ENCODE data around the gene CYTH1. TPM values are rescaled to one million over a fixed set of nuclear protein-coding genes. Genes with fewer than 3 reads are reported as not detected.
A peak's percentile ranks its signal among the peaks of the same experiment; 100 is the strongest.
"Not testable (repeated sequence)": the region's sequence is repeated elsewhere in the genome, so short reads cannot be mapped to it uniquely, and the experiment has no call there.

Gene CYTH1
- total RNA-seq, 1 experiment from 2014 or later, result 34.3 TPM

GRCh38 chr17:78780335-78780734 is 1.7 kb downstream of the CYTH1 start:
- DNase-seq (ENCODE audit: low read depth, low spot score) (no peak), ATAC-seq (no peak)
- TF ChIP-seq SP1 (IDR thresholded peaks at IDR 0.05; ENCODE audit: low read depth) (no peak), RAD21 (IDR thresholded peaks at IDR 0.05; ENCODE audit: low read depth) (no peak)
- Histone ChIP-seq H3K9me3 (ENCODE audit: control insufficient read depth in 1 of 2, insufficient read depth in 1 of 2, low read depth in 1 of 2, low read length in 2 of 2) (no peaks in the 10 kb centered on the region), H2AFZ (ENCODE audit: low read depth, low read length, poor library complexity, severe bottlenecking) (no peak overlapping the region), H3K4me3 (replicated peaks in 1 of 2; ENCODE audit: low read depth in 1 of 2, low read length in 2 of 2) (peak overlapping the region in 1 of 2 experiments; percentile 23; a peak in 1 of 4 replicates), H3K9ac (ENCODE audit: low read length) (no peak overlapping the region), H3K27ac (ENCODE audit: low read depth, low read length) (no peak overlapping the region), H4K20me1 (ENCODE audit: insufficient read depth) (no peaks in the 10 kb centered on the region), H3K36me3 (ENCODE audit: control insufficient read depth in 1 of 2, insufficient read depth in 2 of 2, low read length in 2 of 2) (no peaks in the 10 kb centered on the region; a peak in 1 of 4 replicates), H3K4me1 (ENCODE audit: control insufficient read depth in 1 of 2, insufficient read depth in 2 of 2, low read length in 2 of 2) (peaks cover 28 to 34% of the 10 kb centered on the region in 2 experiments), H3K9me2 (ENCODE audit: insufficient read depth) (no peaks in the 10 kb centered on the region), H3K27me3 (ENCODE audit: insufficient read depth, low read length) (no peaks in the 10 kb centered on the region), H3K4me2 (ENCODE audit: low read length) (peak overlapping the region; percentile 89), H3K79me2 (ENCODE audit: insufficient read depth, low read length) (peaks cover 52% of the 10 kb centered on the region)
- no TSS peak for BruUV-seq (replicated peaks)
- RAD21 ChIA-PET (ENCODE audit: low non-redundant PET in 1 of 2, low total read pairs in 2 of 2, uncharacterized antibody in 2 of 2, unreplicated experiment in 2 of 2), result no interaction called here
- POLR2A ChIA-PET, result no interaction called here
- CTCF ChIA-PET, result interaction anchor here (1.6 kb wide), 1 partner anchor 11 kb away, joined by 5 read pairs; no protein-coding TSS in a partner anchor
- intact Hi-C loops (cut with micrococcal nuclease), result no loop called here

DNA sequence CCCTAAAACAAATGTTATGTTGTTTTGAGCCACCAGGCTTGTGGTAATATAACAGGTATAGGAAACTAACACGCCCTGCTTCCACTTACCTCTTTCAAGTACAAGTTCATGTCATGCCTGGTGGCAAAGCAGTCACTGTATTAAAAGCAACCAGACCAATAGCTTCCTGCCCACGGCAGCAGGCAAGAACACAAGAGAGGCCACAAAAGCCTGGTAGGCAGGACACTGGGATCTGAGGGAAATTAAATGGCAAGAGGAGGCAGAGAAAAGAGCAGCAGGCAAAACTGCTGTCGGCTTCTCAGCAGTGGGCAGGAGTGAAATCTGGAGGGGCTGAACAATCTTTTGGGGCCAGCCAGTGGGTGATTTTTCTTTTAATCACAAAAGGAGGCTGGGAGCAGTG is 2.2 kb downstream of the CYTH1 start:
- intact Hi-C loops (cut with micrococcal nuclease), result no loop called here
- DNase-seq (ENCODE audit: low read depth, low spot score) (no peak), ATAC-seq (no peak)
- Histone ChIP-seq H3K79me2 (ENCODE audit: insufficient read depth, low read length) (peaks cover 57% of the 10 kb centered on the region), H3K4me2 (ENCODE audit: low read length) (peak overlapping the region; percentile 89), H3K36me3 (ENCODE audit: control insufficient read depth in 1 of 2, insufficient read depth in 2 of 2, low read length in 2 of 2) (no peaks in the 10 kb centered on the region; a peak in 1 of 4 replicates), H3K9me3 (ENCODE audit: control insufficient read depth in 1 of 2, insufficient read depth in 1 of 2, low read depth in 1 of 2, low read length in 2 of 2) (no peaks in the 10 kb centered on the region), H3K4me3 (replicated peaks in 1 of 2; ENCODE audit: low read depth in 1 of 2, low read length in 2 of 2) (no peak overlapping the region), H4K20me1 (ENCODE audit: insufficient read depth) (no peaks in the 10 kb centered on the region), H2AFZ (ENCODE audit: low read depth, low read length, poor library complexity, severe bottlenecking) (no peak overlapping the region), H3K27ac (ENCODE audit: low read depth, low read length) (no peak overlapping the region), H3K9ac (ENCODE audit: low read length) (no peak overlapping the region), H3K9me2 (ENCODE audit: insufficient read depth) (no peaks in the 10 kb centered on the region), H3K4me1 (ENCODE audit: control insufficient read depth in 1 of 2, insufficient read depth in 2 of 2, low read length in 2 of 2) (peaks cover 28 to 37% of the 10 kb centered on the region in 2 experiments), H3K27me3 (ENCODE audit: insufficient read depth, low read length) (no peaks in the 10 kb centered on the region)
- no TSS peak for BruUV-seq (replicated peaks)
- ChIA-PET CTCF (no interaction called here), RAD21 (ENCODE audit: low non-redundant PET in 1 of 2, low total read pairs in 2 of 2, uncharacterized antibody in 2 of 2, unreplicated experiment in 2 of 2) (no interaction called here), POLR2A (no interaction called here)
- TF ChIP-seq EGR1 (IDR thresholded peaks at IDR 0.05; ENCODE audit: low read depth) (no peak), CEBPB (IDR thresholded peaks at IDR 0.05; ENCODE audit: low read depth) (no peak), ZFX (IDR thresholded peaks at IDR 0.05) (no peak), CBX3 (IDR thresholded peaks at IDR 0.05; ENCODE audit: low read depth) (no peak), POLR2AphosphoS5 (IDR thresholded peaks at IDR 0.05; ENCODE audit: low read depth, low read length) (no peak), RAD21 (IDR thresholded peaks at IDR 0.05; ENCODE audit: low read depth) (no peak), EZH2 (IDR thresholded peaks at IDR 0.05) (no peak), TCF7L2 (IDR thresholded peaks at IDR 0.05; ENCODE audit: borderline replicate concordance, extremely low read depth, insufficient read depth, insufficient read length) (no peak)
- TF ChIP-seq, protein P1, sequence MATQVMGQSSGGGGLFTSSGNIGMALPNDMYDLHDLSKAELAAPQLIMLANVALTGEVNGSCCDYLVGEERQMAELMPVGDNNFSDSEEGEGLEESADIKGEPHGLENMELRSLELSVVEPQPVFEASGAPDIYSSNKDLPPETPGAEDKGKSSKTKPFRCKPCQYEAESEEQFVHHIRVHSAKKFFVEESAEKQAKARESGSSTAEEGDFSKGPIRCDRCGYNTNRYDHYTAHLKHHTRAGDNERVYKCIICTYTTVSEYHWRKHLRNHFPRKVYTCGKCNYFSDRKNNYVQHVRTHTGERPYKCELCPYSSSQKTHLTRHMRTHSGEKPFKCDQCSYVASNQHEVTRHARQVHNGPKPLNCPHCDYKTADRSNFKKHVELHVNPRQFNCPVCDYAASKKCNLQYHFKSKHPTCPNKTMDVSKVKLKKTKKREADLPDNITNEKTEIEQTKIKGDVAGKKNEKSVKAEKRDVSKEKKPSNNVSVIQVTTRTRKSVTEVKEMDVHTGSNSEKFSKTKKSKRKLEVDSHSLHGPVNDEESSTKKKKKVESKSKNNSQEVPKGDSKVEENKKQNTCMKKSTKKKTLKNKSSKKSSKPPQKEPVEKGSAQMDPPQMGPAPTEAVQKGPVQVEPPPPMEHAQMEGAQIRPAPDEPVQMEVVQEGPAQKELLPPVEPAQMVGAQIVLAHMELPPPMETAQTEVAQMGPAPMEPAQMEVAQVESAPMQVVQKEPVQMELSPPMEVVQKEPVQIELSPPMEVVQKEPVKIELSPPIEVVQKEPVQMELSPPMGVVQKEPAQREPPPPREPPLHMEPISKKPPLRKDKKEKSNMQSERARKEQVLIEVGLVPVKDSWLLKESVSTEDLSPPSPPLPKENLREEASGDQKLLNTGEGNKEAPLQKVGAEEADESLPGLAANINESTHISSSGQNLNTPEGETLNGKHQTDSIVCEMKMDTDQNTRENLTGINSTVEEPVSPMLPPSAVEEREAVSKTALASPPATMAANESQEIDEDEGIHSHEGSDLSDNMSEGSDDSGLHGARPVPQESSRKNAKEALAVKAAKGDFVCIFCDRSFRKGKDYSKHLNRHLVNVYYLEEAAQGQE (IDR thresholded peaks at IDR 0.05; ENCODE audit: low read depth), result no peak

- ATAC-seq; H3K9ac ChIP-seq (ENCODE audit: low read length); H3K4me3 ChIP-seq (replicated peaks in 1 of 2; ENCODE audit: low read depth in 1 of 2, low read length in 2 of 2); H2AFZ ChIP-seq (ENCODE audit: low read depth, low read length, poor library complexity, severe bottlenecking); CTCF ChIA-PET; DNase-seq (ENCODE audit: low read depth, low spot score); H3K27me3 ChIP-seq (ENCODE audit: insufficient read depth, low read length); intact Hi-C loops (cut with micrococcal nuclease); H4K20me1 ChIP-seq (ENCODE audit: insufficient read depth); POLR2A ChIA-PET; H3K36me3 ChIP-seq (ENCODE audit: control insufficient read depth in 1 of 2, insufficient read depth in 2 of 2, low read length in 2 of 2); BruUV-seq (replicated peaks); H3K9me2 ChIP-seq (ENCODE audit: insufficient read depth); RAD21 ChIA-PET (ENCODE audit: low non-redundant PET in 1 of 2, low total read pairs in 2 of 2, uncharacterized antibody in 2 of 2, unreplicated experiment in 2 of 2); H3K4me2 ChIP-seq (ENCODE audit: low read length); H3K9me3 ChIP-seq (ENCODE audit: control insufficient read depth in 1 of 2, insufficient read depth in 1 of 2, low read depth in 1 of 2, low read length in 2 of 2); H3K27ac ChIP-seq (ENCODE audit: low read depth, low read length): not testable (repeated sequence)
- peaks cover 63% of the 10 kb centered on the region for H3K79me2 ChIP-seq (ENCODE audit: insufficient read depth, low read length)
- H3K4me1 ChIP-seq (ENCODE audit: control insufficient read depth in 1 of 2, insufficient read depth in 2 of 2, low read length in 2 of 2), result peaks cover 28 to 43% of the 10 kb centered on the region in 2 experiments
Measured at GRCh38 chr17:78779286-78779651, 2.8 kb downstream of the CYTH1 start.

All from HCT116 (cell line).